Stomach smooth muscle (tissue), 2 donors: ENCODE data around the gene NF2.

ENCODE experiments used
- H3K27ac ChIP-seq: one replicate; pipeline ENCODE4 v1.7.0; 2013; ENCODE audit warnings: mild to moderate bottlenecking, low read length, inconsistent platforms
- H3K27me3 ChIP-seq, 2 donors: one replicate each; pipeline ENCODE4 v1.7.0; 2013; ENCODE audit warnings: low read length in 2 of 2; ENCODE audit not compliant: insufficient read depth in 2 of 2, control insufficient read depth in 1 of 2
- H3K36me3 ChIP-seq, 2 donors: one replicate each; pipeline ENCODE4 v1.7.0; 2013; ENCODE audit warnings: low read length in 2 of 2; ENCODE audit not compliant: control insufficient read depth in 2 of 2, insufficient read depth in 2 of 2
- H3K4me1 ChIP-seq: one replicate; pipeline ENCODE4 v1.7.0; 2013; ENCODE audit warnings: low read length; ENCODE audit not compliant: control insufficient read depth, insufficient read depth
- H3K4me3 ChIP-seq, 2 donors: one replicate each; pipeline ENCODE4 v1.7.0; 2013; ENCODE audit warnings: low read length in 2 of 2
- H3K9ac ChIP-seq, 2 donors: one replicate each; pipeline ENCODE4 v1.7.0; 2013; ENCODE audit warnings: low read length in 2 of 2, mild to moderate bottlenecking in 1 of 2
- H3K9me3 ChIP-seq, 2 donors: one replicate each; pipeline ENCODE4 v1.7.0; 2013; ENCODE audit warnings: low read length in 2 of 2; ENCODE audit not compliant: control insufficient read depth in 2 of 2
- donor health status: healthy.
- donor health status: Pancreatic carcinoma.

The NF2 gene

DNA sequence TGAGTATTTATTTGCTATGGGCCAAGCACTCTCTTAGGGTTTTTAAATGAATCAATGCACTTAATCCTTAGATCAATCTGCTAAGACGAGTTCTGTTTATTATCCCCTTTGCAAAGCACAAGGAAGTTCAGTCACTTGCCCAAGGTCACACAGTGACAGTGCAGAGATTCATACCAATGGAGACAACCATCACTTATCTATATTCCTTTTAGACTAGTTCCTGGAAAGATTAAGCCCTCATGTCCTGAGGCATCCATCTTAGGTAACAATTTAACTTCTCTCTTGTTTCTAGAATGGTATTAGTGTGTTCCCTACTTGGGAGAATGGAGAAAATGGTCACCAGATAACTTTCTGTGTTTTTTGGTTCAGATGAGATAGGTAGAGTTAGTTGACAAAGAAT lies 28.3 kb downstream of the NF2 start:
- H3K4me3 ChIP-seq, result no peak overlapping the region
- no peaks in the 10 kb centered on the region for H3K9me3 ChIP-seq
- H3K27ac ChIP-seq, result no peak overlapping the region
- peaks cover 7% of the 10 kb centered on the region for H3K4me1 ChIP-seq
- peaks cover 0 to 2% of the 10 kb centered on the region in 2 donors for H3K36me3 ChIP-seq
- no peak overlapping the region for H3K9ac ChIP-seq
- no peaks in the 10 kb centered on the region for H3K27me3 ChIP-seq

DNA sequence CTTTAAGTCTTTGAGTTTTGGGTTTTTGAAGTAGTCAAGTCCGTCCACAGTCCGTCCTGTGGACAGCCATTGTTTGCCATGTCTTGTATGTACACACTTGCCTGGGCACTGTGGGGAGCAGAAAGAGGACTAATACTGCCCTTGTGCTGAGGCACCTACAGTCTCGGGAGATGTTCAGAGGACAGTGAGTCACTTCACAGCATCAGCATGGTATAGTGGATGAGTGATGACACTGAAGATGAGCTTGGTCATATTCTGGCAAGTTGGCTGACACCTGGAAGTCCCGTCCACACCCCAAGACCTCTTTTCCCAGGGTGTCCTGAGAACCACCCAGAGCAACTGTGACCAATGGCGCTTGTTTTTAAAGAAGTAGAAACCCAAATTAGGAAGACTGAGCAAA lies 29.2 kb downstream of the NF2 start:
- Histone ChIP-seq H3K27ac (no peak overlapping the region), H3K9ac (no peak overlapping the region), H3K4me1 (peaks cover 7% of the 10 kb centered on the region), H3K36me3 (peaks cover 1 to 3% of the 10 kb centered on the region in 2 donors), H3K9me3 (no peaks in the 10 kb centered on the region), H3K4me3 (no peak overlapping the region), H3K27me3 (no peaks in the 10 kb centered on the region)

DNA sequence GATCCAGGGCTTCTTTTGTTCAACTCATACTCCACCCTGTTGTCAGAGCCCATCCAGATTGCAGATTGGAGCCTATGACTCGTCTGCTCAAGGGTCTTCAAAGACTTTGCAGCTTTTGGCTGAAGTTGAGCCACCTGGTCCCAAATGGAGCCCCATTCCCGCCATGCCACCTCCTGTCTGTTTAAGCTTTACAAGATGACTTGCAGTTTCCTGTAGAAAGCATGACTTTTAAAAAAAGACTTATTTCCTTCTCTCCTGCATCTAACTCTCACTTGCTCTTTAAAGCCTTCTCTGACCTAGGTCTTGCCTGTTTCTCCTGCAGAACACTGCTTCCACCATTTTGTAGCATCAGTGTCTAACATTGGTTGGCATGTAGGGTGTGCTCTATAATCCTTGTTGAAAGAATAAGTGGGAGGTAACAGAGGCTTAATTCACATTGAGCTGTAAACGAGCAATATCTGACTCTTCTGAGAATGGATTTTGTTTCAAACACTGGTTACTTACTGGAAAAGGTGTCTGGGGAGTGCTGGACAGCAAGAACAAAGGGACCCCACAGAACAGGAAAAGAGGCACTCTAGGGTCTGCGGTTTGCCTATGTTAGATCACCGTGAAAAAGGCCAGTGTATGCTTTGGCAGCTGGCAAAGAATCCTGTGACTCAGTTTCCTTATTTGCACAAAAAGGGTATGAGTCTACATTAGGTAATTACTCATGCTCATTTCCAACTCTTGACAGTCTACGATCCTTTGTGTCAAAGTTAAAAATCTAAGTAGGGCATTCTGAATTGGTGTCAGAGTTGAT lies 30.3 kb downstream of the NF2 start:
- H3K9ac ChIP-seq, result no peak overlapping the region
- H3K27ac ChIP-seq, result no peak overlapping the region
- peaks cover 7% of the 10 kb centered on the region for H3K4me1 ChIP-seq
- H3K9me3 ChIP-seq, result no peaks in the 10 kb centered on the region
- H3K36me3 ChIP-seq, result peaks cover 5 to 8% of the 10 kb centered on the region in 2 donors
- no peaks in the 10 kb centered on the region for H3K27me3 ChIP-seq
- H3K4me3 ChIP-seq, result no peak overlapping the region

DNA sequence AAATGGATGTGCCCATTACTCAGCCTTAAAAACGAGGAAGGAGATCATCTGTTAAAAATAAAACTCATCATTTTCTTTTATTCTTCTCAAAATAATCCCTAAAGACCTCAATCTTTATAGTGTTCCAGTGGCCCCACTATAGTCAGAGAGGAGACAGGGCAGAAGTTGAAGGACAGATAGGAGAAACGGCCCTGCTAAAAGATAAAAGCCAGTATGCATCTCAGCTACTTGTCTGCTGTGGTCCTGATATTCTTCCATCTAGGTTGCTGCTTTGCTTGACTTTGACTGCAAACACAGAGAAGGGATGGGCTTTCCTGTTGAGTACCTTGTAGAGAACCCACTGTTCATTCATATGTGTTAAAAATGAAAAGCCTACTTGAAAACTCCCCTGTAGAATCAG lies 31.4 kb downstream of the NF2 start:
- peaks cover 5 to 13% of the 10 kb centered on the region in 2 donors for H3K36me3 ChIP-seq
- H3K4me1 ChIP-seq, result peaks cover 7% of the 10 kb centered on the region
- H3K9ac ChIP-seq, result no peak overlapping the region
- no peaks in the 10 kb centered on the region for H3K27me3 ChIP-seq
- no peak overlapping the region for H3K27ac ChIP-seq
- H3K9me3 ChIP-seq, result no peaks in the 10 kb centered on the region
- no peak overlapping the region for H3K4me3 ChIP-seq

DNA sequence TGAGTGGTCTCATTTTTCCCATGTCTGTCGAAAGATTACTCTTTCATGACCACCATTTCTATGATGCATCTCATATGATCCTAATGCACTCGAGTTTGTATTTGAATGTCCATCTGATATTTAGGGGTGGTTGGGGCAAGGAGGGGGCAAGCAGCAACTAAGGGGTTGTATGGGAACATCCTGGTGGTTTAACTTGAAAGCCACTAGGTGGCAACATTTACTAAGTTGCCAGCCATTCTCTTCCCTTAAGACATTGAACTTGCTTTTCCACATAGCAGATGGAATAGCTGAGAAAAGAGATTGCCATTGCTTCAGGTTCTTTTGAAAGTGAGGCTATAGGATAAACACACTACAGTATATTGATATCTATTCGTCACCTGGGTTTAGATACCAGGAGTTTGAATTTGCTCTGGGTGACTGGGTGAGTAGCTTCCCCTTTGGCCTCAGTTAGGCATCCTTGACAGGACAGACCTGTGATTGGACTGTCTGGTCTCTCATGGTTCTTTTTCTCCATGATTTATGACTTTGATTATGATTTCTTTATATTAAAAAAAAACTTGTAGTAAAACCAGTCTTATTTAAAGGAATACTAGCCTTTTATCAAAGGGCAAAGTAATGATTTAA lies 32.4 kb downstream of the NF2 start:
- Histone ChIP-seq H3K9me3 (no peaks in the 10 kb centered on the region), H3K4me1 (peaks cover 3% of the 10 kb centered on the region), H3K4me3 (no peak overlapping the region)

DNA sequence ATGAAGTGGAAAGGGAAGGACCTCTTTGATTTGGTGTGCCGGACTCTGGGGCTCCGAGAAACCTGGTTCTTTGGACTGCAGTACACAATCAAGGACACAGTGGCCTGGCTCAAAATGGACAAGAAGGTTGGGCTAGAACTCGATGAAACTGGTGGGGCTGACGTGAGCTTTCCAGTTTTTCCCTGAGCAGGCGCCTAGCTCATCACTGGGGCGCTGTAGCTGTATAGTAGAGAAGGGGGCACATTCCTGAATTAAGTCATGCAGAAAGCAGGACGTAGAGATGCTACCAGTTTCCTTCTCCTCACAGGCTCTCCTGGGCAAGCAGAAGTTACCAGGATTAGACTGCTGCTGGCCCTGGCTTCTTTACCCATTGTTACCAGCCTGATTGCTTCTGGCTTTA lies 33.3 kb downstream of the NF2 start:
- H3K27ac ChIP-seq, result no peak overlapping the region
- no peak overlapping the region for H3K4me3 ChIP-seq
- peaks cover 5 to 13% of the 10 kb centered on the region in 2 donors for H3K36me3 ChIP-seq
- H3K27me3 ChIP-seq, result no peaks in the 10 kb centered on the region
- H3K4me1 ChIP-seq, result peaks cover 3% of the 10 kb centered on the region
- no peak overlapping the region for H3K9ac ChIP-seq
- no peaks in the 10 kb centered on the region for H3K9me3 ChIP-seq

More for the DNA sequence above, 32.4 kb downstream of the NF2 start:
- no peak overlapping the region for H3K27ac ChIP-seq
- no peak overlapping the region for H3K9ac ChIP-seq
- peaks cover 5 to 13% of the 10 kb centered on the region in 2 donors for H3K36me3 ChIP-seq
- H3K27me3 ChIP-seq, result no peaks in the 10 kb centered on the region

DNA sequence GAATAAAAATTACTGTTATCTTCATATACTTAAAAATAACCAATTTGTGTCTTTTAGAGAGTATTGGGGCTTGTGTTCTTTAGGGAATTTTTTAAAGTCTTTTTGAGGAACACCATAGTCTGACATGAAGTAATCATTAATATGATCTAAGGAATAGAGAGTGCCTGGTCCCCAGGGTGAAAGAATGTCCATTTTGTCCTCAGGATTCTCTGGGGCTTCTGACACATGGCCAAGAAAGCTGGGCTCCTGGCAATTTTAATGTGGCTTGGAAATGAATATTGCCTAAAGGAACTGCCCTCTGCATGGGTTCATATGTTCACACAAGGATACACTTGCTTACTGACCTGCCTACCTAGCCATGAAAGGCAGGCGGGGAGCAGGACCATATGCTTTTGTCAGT lies 33.7 kb downstream of the NF2 start:
- H3K4me3 ChIP-seq, result no peak overlapping the region
- no peak overlapping the region for H3K27ac ChIP-seq
- H3K9ac ChIP-seq, result no peak overlapping the region
- peaks cover 2% of the 10 kb centered on the region for H3K4me1 ChIP-seq
- H3K27me3 ChIP-seq, result no peaks in the 10 kb centered on the region
- no peaks in the 10 kb centered on the region for H3K9me3 ChIP-seq
- H3K36me3 ChIP-seq, result peaks cover 8 to 18% of the 10 kb centered on the region in 2 donors

DNA sequence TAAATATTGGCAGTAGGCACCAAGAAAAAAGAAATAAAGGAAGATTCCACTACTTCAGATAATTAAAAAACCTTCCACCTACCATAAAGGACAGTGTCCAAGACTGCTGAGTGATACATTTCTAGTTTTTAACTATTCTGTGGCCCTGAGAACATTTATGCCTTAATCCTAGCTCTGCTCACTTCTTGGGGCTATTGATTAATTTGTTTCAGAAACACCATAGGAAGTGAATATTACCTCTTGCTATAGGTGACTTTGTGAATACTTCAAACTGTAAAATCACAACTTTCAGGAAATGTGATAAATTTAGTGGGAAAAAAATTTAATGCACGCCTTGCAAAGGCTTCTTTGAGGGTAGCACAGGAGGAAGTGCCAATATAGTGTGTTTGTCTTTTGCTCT lies 35.2 kb downstream of the NF2 start:
- no peak overlapping the region for H3K4me3 ChIP-seq
- no peaks in the 10 kb centered on the region for H3K9me3 ChIP-seq
- no peak overlapping the region for H3K9ac ChIP-seq
- no peaks in the 10 kb centered on the region for H3K27me3 ChIP-seq
- H3K36me3 ChIP-seq, result peaks cover 14 to 19% of the 10 kb centered on the region in 2 donors
- no peaks in the 10 kb centered on the region for H3K4me1 ChIP-seq
- no peak overlapping the region for H3K27ac ChIP-seq

DNA sequence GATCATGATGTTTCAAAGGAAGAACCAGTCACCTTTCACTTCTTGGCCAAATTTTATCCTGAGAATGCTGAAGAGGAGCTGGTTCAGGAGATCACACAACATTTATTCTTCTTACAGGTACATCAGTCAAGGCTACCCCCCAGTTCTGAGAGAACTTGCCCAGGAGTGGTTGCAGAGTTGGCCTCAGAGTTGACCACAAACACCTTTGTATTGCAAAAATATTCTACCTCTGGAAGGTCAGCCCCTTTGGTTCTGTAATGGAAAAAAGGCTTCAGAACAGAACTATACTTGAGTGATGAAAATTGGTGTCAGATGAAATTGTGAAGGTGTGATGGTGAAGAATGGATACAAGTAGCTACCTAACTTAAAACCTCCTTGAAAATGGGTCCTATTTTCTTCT lies 35.7 kb downstream of the NF2 start:
- H3K9me3 ChIP-seq, result no peaks in the 10 kb centered on the region
- H3K4me3 ChIP-seq, result no peak overlapping the region
- H3K27me3 ChIP-seq, result no peaks in the 10 kb centered on the region
- H3K36me3 ChIP-seq, result peaks cover 14 to 19% of the 10 kb centered on the region in 2 donors
- no peaks in the 10 kb centered on the region for H3K4me1 ChIP-seq
- H3K9ac ChIP-seq, result no peak overlapping the region
- H3K27ac ChIP-seq, result no peak overlapping the region

DNA sequence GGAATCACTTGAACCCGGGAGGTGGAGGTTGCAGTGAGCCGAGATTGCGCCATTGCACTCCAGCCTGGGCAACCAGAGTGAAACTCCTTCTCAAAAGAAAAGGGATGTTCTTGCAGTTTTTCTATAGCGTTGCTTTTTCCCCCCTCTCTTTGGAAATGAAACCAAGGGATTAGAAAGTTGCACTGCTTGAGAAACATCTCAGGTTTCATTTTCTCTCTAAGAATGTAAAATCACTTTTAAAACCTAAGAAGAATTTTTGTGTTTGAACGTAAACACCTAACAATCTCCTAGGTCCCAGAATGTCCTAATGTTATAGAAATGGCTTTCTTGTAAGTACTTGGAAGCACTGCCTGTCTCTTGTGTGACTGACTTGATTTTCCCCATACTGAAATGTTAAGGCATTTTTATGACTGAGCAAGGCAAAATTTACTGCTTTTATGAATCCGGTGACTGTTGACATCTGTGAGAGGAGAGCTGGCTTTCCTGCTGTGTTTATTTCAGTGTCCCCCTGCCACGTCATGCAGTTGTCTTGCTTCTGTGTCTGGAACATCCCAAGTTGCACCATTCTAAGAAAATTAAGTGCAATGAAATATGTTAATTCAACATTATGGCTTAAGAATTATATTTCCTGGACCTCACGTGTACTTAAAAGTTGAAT lies 37.7 kb downstream of the NF2 start:
- Histone ChIP-seq H3K36me3 (peaks cover 14 to 24% of the 10 kb centered on the region in 2 donors), H3K9ac (no peak overlapping the region), H3K4me3 (no peak overlapping the region), H3K9me3 (no peaks in the 10 kb centered on the region), H3K4me1 (no peaks in the 10 kb centered on the region), H3K27me3 (no peaks in the 10 kb centered on the region), H3K27ac (no peak overlapping the region)
